Stimulated activated CD4-positive, alpha-beta T cell treated with anti-CD3 and anti-CD28 coated beads, Interleukin-1b, Interleukin-23, amount 100 ng/mL, for 24 hours (primary cell): ENCODE results near the gene MAP3K3.

Experiments
- DNase-seq, 4 experiments: peaks; one replicate each; pipeline ENCODE4 v3.0.0-alpha.2; 2020; ENCODE audit warnings: low read depth in 4 of 4, low spot score in 1 of 4

Gene MAP3K3

GRCh38 chr17:63652106-63652505, 29.9 kb downstream of the MAP3K3 start:
- DNase-seq: no peak

DNA sequence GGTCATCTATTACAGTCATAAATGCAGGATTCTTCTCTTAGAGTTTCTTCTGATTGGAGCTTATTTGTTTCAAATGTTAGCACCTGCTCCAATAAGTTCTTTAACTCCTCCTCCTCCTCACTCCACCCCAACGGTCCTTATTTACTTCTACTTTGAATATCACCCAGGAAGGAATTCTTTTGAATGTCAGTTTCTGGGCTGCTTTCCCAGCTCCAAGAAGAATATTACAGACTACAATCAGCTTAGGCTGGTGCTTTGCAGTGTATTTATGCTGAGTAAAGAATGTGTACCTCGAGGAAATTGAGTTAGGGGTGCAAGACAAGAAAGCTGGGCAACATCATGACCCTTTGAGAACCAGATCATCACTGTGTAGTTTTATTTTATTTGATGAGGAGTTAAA, 30.8 kb downstream of the MAP3K3 start:
- no peak for DNase-seq

- no peak for DNase-seq
These were observed 35.6 kb downstream of the MAP3K3 start for GRCh38 chr17:63657786-63658185.

GRCh38 chr17:63658366-63658765, 36.1 kb downstream of the MAP3K3 start:
- no peak for DNase-seq

DNA sequence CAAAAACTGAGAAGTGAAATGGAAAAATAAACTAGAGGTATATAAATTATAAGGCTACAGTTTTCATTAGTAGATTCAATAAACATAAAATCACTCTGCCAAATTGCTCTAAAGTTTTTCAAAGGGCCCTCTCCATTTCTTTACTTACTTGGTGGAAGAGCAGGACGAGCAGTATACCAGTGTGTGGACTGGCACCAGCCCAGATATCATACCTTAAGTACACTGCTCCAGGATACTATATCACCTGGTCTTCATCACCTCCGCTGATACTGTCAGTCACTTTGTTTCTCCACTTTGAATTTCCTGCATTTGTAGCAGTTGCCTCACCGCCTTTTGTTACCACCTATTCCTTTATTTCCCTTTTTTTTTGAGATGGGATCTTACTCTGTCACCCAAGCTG, 37.6 kb downstream of the MAP3K3 start:
- no peak for DNase-seq

DNA sequence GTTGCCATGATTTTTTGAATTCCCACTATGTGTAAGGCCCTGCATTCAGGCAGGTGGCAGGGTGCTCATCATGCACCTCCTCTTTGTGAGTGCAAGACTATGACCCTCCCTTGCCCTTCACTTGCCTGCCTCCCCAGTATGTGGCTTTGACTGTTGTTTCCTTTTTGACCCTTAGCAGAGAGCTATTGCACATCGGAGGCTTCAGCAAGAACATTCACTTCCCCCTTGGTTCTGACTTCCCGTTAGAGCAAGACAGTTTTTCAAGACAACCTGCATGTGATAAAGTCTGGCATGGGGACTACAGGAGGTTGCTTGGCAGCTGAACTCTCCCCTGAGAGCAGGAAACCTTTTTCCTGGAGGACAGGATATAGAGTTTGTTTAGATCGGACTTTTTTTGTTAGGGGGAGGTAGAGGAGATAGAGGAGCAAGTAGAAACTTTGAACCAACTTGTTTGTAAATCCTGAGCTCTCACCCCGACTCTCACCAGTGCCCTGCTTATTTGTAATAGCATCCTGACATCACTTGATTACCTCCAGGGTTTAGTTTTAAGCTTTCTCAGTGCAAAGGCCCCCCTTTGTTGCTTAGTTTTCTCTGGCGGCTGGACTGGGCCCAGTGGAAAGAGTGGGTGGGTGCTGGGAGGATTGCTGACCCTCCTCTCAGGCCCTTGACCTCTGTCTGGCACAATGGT, 43.5 kb downstream of the MAP3K3 start:
- no peak for DNase-seq

- DNase-seq: no peak
These were observed 50.6 kb downstream of the MAP3K3 start for GRCh38 chr17:63672856-63673255.

DNA sequence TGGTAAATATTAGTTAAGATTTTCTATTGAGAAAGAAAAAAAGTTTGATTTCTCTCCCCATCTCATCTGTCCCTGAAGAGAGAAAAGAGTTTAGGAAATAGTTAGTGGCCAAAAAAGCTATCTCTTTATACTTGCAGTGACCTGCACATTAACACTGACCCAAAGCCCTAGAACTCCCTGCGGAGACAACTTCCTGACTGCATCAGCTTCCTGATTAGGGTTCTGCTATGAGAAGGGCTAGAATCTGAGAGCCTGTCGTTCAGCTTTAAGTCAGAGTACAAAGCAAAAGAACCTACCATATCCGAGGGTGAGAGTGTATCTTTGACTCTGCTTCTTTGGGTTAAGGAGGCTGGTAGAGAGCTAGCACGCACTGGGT, 53.0 kb downstream of the MAP3K3 start:
- DNase-seq: no peak

DNA sequence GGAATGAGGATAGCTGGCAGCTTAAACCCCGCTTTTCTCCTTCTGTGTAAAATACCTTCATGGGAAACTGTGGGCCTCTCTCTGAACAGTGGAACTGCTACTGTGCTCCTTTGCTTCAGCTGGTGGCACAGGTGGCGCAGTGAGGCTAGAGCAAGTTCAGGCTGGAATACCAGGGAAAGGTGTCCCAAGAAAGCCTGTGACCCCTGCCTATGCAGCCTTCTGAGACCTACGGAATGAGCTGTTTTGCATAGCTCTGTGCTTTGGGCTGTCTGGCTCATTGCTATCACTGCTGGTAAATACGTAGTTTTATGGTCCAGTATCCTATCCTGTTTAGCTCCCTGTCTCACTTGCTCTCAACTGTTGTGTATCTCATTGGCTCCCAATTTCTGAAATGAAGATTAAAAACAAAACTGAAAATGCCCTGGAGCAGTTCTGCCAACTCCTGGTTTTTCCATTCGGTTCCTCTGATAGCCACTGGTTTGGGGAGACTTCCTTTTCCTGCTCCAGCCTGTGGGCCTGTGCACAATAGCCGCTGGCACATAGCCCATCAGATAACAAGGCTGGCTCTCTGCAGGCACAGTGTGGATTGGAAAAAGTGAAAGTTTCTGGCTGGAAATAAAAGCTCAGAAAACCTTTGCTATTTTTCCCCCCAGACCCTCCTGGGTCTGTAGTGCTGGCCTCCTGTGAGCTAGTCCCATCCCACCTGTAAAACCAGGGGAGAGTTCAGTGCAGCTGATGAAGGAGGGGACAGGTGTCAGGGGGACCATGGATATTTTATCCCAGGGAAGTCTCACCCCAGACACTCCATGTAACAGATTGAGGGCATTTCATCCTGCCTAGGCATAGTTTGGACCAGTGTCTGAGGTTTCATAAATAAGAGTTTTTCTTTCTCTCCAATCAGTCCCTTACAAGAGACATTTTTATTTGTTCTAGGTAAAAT, 53.7 kb downstream of the MAP3K3 start:
- DNase-seq: no peak

DNA sequence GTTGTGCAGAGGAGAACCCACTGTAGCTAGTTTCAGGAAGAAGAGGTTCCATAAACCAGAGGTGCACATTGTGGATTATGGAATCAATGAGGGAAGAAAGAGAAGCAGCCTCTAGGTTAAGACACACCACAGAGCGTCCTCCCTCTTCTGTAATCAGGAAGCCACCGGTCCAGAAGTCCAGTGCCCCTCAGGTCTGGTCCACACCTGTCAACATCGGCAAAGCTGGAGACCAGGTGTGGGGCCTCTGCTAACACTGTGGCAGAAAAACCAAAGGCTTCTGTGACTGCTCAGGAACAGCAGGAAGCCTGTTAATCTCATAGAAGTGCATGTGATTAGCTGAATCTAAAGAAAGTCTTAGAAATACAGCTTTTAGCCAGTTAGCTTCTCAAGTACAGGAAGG, 54.4 kb downstream of the MAP3K3 start:
- DNase-seq: no peak

GRCh38 chr17:63679214-63679613, 57.0 kb downstream of the MAP3K3 start:
- DNase-seq: no peak

DNA sequence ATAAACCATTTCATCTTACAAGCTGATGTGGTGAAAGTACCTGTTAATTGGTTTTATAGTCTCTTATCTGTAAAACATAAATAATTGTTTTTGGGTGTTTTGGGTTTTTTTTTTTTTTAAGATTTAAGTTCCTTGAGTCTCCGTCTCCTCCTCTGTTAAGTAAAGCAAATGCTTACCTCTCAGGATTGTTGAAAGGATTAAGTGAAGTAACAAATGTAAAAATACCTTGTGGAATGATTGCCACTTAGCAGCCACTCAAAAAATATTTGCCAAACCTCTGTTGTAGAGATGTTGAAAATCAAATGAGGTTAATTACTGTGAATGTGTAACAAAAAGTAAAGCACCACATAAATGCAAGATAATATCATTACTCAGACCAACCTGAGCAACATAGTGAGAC, 58.5 kb downstream of the MAP3K3 start:
- no peak for DNase-seq

GRCh38 chr17:63681530-63681929, 59.3 kb downstream of the MAP3K3 start:
- no peak for DNase-seq

- no peak for DNase-seq
These were observed 60.2 kb downstream of the MAP3K3 start for GRCh38 chr17:63682441-63682840.

- no peak for DNase-seq
These were observed 60.8 kb downstream of the MAP3K3 start for GRCh38 chr17:63682981-63683380.

DNA sequence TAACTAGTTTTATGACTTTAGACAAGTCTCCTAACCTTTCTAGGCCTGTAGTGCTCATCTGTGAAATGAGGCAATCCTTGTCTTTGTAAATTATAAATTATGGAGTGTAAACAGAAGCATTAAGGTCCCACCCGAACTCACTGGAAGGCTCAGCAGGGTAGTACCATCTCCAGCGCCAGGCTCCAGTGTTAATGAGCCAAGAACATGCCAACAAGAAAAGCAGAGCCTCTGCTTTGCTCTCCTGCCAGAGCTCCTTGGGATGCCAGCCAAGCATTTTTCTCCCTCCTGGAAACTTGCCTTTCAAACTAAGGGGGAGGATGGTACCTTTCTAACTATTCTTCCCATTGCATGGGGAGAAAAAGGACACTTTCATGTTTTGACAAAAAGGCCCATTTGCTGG, 62.8 kb downstream of the MAP3K3 start:
- no peak for DNase-seq

DNA sequence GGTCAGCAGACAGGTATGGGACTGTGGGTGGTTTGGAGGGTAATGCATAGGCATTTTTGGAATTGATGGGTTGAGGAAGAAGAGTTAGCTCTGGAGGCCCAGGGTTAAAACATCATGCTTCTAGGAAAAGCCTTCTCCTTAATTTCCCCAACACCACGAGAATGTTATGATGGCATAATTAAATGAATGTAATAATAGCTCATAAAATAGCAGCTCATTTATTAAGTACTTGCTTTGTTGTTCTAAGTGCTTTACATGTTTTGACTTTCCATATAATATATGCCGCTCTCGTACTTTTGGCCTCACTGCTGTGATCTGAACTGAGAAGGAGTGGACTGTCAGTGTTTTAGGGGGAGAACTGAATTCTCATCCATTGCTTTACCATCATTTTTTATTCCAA, 63.4 kb downstream of the MAP3K3 start:
- no peak for DNase-seq

- DNase-seq: no peak
These were observed 64.0 kb downstream of the MAP3K3 start for GRCh38 chr17:63686138-63686685.

DNA sequence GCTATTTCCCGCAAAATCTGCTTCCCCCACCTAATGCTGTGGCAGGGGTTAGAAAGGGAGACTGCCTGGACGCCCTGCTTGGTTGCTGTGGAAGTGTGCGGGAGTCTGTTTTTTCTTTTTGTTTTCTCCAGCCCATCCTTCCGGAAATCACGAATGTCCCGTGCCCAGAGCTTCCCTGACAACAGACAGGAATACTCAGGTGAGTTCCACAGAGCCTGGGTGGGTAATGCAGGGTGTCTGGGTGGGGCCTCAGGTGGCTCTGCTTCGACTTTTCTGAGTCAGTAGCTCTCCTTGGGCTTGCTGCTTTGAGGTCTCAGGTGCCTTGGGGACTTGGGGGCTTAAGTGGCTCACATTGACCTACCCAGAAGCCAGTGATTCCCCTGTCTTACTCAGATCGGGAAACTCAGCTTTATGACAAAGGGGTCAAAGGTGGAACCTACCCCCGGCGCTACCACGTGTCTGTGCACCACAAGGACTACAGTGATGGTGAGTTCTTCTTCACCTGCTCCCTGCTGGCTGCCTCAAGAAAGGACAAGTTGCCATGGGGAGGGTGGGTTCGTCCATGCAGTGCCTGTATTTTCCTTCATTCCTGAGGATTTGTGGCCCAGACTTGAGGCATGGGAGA, 66.3 kb downstream of the MAP3K3 start:
- DNase-seq: no peak

DNA sequence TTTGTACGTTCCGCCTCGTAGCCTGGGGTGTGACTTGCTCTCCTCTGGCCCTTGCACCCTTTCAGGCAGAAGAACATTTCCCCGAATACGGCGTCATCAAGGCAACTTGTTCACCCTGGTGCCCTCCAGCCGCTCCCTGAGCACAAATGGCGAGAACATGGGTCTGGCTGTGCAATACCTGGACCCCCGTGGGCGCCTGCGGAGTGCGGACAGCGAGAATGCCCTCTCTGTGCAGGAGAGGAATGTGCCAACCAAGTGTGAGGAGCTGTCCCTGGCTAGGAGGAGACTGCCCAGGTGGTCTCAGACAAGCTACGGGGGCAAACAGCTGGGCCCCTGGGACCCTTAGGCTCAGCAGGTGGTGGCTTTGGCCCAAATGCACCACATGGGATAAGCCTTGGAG, 67.3 kb downstream of the MAP3K3 start:
- no peak for DNase-seq

- no peak for DNase-seq
These were observed 70.1 kb downstream of the MAP3K3 start for GRCh38 chr17:63692195-63692816.
